Caco-2 (cell line): ENCODE data around the gene AMPD3. TPM values are rescaled to one million over a fixed set of nuclear protein-coding genes. Genes with fewer than 3 reads are reported as not detected.

Experiments used
- BruUV-seq: library from RNA; stranded (reverse); fragments of 400-500 nt; replicated peaks from 2 replicates; lab custom pipeline; 2021; lab: Mats Ljungman, UMichigan
- CTCF ChIA-PET: fragments of 300-600 bp; sonication (Branson Sonifier 250); formaldehyde crosslinking; loops from one replicate; lab custom pipeline; 2022; ENCODE audit warnings: antibody characterized with exemption; lab: Charles Lee
- POLR2A ChIA-PET: fragments of 300-600 bp; sonication (Branson Sonifier 250); formaldehyde crosslinking; loops from one replicate; lab custom pipeline; 2022; ENCODE audit warnings: antibody characterized with exemption; lab: Charles Lee
- DNase-seq, 2 experiments: peaks; one replicate each; pipeline versions ENCODE4 v3.0.0 to v3.0.0-alpha.2; 2020 to 2022
- H3K27me3 ChIP-seq: replicated peaks from 2 replicates; pipeline ENCODE4 v1.6.0; 2011; ENCODE audit warnings: low read length; ENCODE audit not compliant: control insufficient read depth, insufficient read depth
- H3K36me3 ChIP-seq: 2 replicates; pipeline ENCODE4 v1.5.1; 2011; ENCODE audit warnings: low read length; ENCODE audit not compliant: control insufficient read depth, insufficient read depth
- H3K4me1 ChIP-seq: fragments of 250-450 bp; sonication (Bioruptor Pico); 2 replicates; pipeline ENCODE4 v1.5.1; 2020; ENCODE audit warnings: mild to moderate bottlenecking
- H3K4me3 ChIP-seq: 2 replicates; pipeline ENCODE4 v1.5.1; 2011; ENCODE audit warnings: low read depth, mild to moderate bottlenecking, control low read depth, low read length
- H3K9me3 ChIP-seq: fragments of 250-450 bp; sonication (Bioruptor Pico); 2 replicates; pipeline ENCODE4 v1.5.1; 2020; ENCODE audit warnings: mild to moderate bottlenecking, moderate library complexity
- H3K27ac Mint-ChIP-seq: one replicate; pipeline ENCODE4 v1.8.0; 2022; ENCODE audit warnings: mixed read lengths; ENCODE audit not compliant: unreplicated experiment
- H3K27me3 Mint-ChIP-seq: one replicate; pipeline ENCODE4 v1.8.0; 2022; ENCODE audit warnings: mixed read lengths; ENCODE audit not compliant: insufficient read depth, unreplicated experiment
- H3K36me3 Mint-ChIP-seq: one replicate; pipeline ENCODE4 v1.8.0; 2022; ENCODE audit warnings: mild to moderate bottlenecking, mixed read lengths; ENCODE audit not compliant: insufficient read depth, unreplicated experiment
- H3K4me1 Mint-ChIP-seq: one replicate; pipeline ENCODE4 v1.8.0; 2022; ENCODE audit warnings: low read depth, mixed read lengths; ENCODE audit not compliant: unreplicated experiment
- H3K4me3 Mint-ChIP-seq: one replicate; pipeline ENCODE4 v1.8.0; 2022; ENCODE audit warnings: mild to moderate bottlenecking, moderate library complexity, mixed read lengths; ENCODE audit not compliant: unreplicated experiment
- H3K9me3 Mint-ChIP-seq: one replicate; pipeline ENCODE4 v1.8.0; 2022; ENCODE audit warnings: mixed read lengths; ENCODE audit not compliant: unreplicated experiment
- intact Hi-C: fragments of 100-400 bp; cut with micrococcal nuclease; formaldehyde crosslinking; loops from one replicate; pipeline ENCODE4 v1.10.0; 2022; ENCODE audit not compliant: unreplicated experiment
- total RNA-seq: library from RNA; stranded (reverse); gene quantifications from 2 replicates; pipeline ENCODE4 v1.2.3, GENCODE V29; 2022
- TF ChIP-seq, protein P1 (sequence below), 2 experiments: fragments of 200-600 bp in 1 of 2; IDR thresholded peaks; 1 replicate in 1 of 2; 2 replicates in 1 of 2; pipeline versions ENCODE4 v1.5.1 to v1.8.0; 2011 to 2022; ENCODE audit warnings: antibody characterized with exemption in 1 of 2, control low read depth in 1 of 2, inconsistent platforms in 1 of 2, low read depth in 1 of 2, low read length in 1 of 2, mild to moderate bottlenecking in 1 of 2, moderate library complexity in 1 of 2; ENCODE audit not compliant: insufficient read depth in 1 of 2, severe bottlenecking in 1 of 2, unreplicated experiment in 1 of 2

Gene AMPD3
- total RNA-seq, 1 experiment from 2014 or later: 13.4 TPM

DNA sequence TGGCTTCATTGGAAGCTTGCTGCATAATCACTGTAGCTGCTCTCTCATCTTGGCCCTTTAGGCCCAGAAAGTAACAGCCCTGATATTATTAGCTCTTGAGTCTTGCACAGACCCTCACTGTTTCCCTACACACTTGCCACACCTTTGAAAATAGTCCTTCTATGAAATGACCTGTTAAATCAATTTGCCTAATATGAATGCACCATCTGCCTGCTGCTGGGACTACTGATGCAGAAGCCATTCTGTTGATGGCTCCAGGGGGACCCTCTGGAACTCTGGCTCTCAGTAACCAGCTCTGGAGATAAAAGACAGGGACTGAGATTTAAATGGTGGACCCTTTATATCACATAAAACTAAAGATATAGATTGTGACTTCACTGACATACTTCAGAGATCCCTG lies 14.7 kb upstream of the AMPD3 start:
- intact Hi-C loops: no loop called here
- Mint-ChIP-seq H3K27ac (no peak overlapping the region), H3K4me3 (no peak overlapping the region), H3K36me3 (no peaks in the 10 kb centered on the region), H3K9me3 (no peaks in the 10 kb centered on the region), H3K27me3 (no peaks in the 10 kb centered on the region), H3K4me1 (peaks cover 5% of the 10 kb centered on the region)
- 0 out of 2 replicates have a peak, but pooled peaks cover 2% of the 10 kb centered on the region for H3K4me1 ChIP-seq
- DNase-seq: no peak
- no peaks in the 10 kb centered on the region for H3K9me3 ChIP-seq
- H3K27me3 ChIP-seq: no peaks in the 10 kb centered on the region
- no peak overlapping the region for H3K4me3 ChIP-seq
- ChIA-PET POLR2A (no interaction called here), CTCF (no interaction called here)
- BruUV-seq: no TSS peak
- no peaks in the 10 kb centered on the region for H3K36me3 ChIP-seq
- TF ChIP-seq, protein P1, sequence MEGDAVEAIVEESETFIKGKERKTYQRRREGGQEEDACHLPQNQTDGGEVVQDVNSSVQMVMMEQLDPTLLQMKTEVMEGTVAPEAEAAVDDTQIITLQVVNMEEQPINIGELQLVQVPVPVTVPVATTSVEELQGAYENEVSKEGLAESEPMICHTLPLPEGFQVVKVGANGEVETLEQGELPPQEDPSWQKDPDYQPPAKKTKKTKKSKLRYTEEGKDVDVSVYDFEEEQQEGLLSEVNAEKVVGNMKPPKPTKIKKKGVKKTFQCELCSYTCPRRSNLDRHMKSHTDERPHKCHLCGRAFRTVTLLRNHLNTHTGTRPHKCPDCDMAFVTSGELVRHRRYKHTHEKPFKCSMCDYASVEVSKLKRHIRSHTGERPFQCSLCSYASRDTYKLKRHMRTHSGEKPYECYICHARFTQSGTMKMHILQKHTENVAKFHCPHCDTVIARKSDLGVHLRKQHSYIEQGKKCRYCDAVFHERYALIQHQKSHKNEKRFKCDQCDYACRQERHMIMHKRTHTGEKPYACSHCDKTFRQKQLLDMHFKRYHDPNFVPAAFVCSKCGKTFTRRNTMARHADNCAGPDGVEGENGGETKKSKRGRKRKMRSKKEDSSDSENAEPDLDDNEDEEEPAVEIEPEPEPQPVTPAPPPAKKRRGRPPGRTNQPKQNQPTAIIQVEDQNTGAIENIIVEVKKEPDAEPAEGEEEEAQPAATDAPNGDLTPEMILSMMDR (IDR thresholded peaks at IDR 0.05; ENCODE audit: insufficient read depth in 1 of 2, low read depth in 1 of 2, low read length in 1 of 2, severe bottlenecking in 1 of 2, unreplicated experiment in 1 of 2): no peak

DNA sequence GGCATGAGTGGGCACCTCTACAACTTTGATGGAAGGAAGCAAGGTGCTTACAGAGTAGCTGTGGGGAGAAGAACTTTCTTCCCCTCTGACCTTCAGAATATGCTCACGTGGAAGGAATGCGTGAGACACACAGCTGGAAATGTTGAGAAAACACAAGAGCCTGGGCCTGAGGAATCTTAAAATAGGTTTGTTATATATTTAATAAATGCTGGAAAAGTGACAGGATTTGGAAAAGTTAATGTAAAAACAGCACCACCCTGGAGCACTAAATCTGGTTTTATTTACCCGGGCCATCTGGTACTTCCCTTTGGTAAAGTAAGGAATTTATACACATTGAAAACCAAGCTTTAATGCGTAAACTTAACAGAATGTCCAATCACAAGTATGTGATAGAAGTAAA lies 14.0 kb upstream of the AMPD3 start:
- POLR2A ChIA-PET: no interaction called here
- Mint-ChIP-seq H3K36me3 (no peaks in the 10 kb centered on the region), H3K4me3 (no peak overlapping the region), H3K4me1 (peaks cover 5% of the 10 kb centered on the region), H3K27ac (no peak overlapping the region), H3K27me3 (no peaks in the 10 kb centered on the region), H3K9me3 (no peaks in the 10 kb centered on the region)
- CTCF ChIA-PET: no interaction called here
- no peaks in the 10 kb centered on the region for H3K9me3 ChIP-seq
- TF ChIP-seq, protein P1 (IDR thresholded peaks at IDR 0.05; ENCODE audit: insufficient read depth in 1 of 2, low read depth in 1 of 2, low read length in 1 of 2, severe bottlenecking in 1 of 2, unreplicated experiment in 1 of 2): no peak
- no peak overlapping the region for H3K4me3 ChIP-seq
- H3K4me1 ChIP-seq: 0 out of 2 replicates have a peak, but pooled peaks cover 2% of the 10 kb centered on the region
- no TSS peak for BruUV-seq
- H3K27me3 ChIP-seq: no peaks in the 10 kb centered on the region
- H3K36me3 ChIP-seq: no peaks in the 10 kb centered on the region
- intact Hi-C loops: no loop called here
- no peak for DNase-seq

DNA sequence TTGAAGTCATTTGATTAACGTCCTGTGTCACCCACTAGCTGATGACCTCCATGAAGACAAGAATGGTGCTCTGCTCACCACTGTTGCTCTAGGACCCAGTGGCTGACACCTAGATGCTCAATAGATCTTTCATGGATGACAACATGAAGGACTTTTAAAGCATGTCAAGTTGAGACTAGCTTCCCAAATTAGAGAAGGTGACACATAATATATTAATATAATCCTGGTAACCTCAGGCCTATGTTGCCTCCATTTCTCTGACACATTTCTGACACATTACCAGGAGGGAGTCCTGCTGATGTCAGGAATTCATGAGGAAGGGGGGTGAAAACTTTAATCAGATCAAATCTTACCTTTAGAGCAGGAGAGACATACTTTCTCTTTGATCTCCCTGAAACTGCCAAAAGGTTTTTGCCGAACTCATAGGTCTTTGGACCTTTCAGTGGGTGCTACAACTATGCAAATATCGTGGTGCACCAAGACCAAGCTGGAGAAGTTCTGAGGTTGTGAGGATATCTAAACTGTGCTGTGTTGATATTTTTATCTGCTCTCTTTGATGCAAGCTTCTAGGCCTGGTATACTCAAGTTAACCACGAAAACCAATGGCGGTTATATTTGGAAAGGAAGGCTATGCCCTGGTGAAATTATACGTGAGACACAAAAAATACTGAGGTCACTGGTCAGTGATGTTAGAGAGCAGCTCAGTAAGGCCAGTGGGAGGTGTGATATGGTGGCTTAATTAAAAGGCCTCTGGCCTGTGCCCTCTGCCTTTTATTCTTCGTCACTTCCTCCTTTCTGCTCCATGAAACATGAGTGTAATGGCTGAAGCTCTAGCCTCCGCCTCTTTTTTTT lies 13.2 kb upstream of the AMPD3 start:
- Histone ChIP-seq H3K36me3 (no peaks in the 10 kb centered on the region), H3K4me1 (0 out of 2 replicates have a peak, but pooled peaks cover 2% of the 10 kb centered on the region), H3K4me3 (no peak overlapping the region), H3K9me3 (no peaks in the 10 kb centered on the region), H3K27me3 (no peaks in the 10 kb centered on the region)
- Mint-ChIP-seq H3K27ac (no peak overlapping the region), H3K27me3 (no peaks in the 10 kb centered on the region), H3K36me3 (no peaks in the 10 kb centered on the region), H3K4me1 (peaks cover 1% of the 10 kb centered on the region), H3K4me3 (no peak overlapping the region), H3K9me3 (no peaks in the 10 kb centered on the region)
- BruUV-seq: no TSS peak
- ChIA-PET POLR2A (no interaction called here), CTCF (interaction anchor here (0.7 kb wide), 1 partner anchor 43 kb away, joined by 3 read pairs; no protein-coding TSS in a partner anchor)
- intact Hi-C loops: no loop called here
- TF ChIP-seq, protein P1 (IDR thresholded peaks at IDR 0.05; ENCODE audit: insufficient read depth in 1 of 2, low read depth in 1 of 2, low read length in 1 of 2, severe bottlenecking in 1 of 2, unreplicated experiment in 1 of 2): no peak
- no peak for DNase-seq
